AG09319 (cell line): ENCODE data around the gene OGDHL.

Experiments
- DNase-seq: peaks from one replicate; pipeline ENCODE4 v3.0.0-alpha.2; 2010; ENCODE audit warnings: low read depth; ENCODE audit errors: extremely low read depth
- CTCF ChIP-seq: IDR thresholded peaks from 2 replicates; pipeline ENCODE4 v1.5.1; 2011; ENCODE audit warnings: low read depth, mild to moderate bottlenecking, inconsistent platforms, low read length, moderate library complexity

OGDHL gene

GRCh38 chr10:49688920-49689319 lies 73.2 kb downstream of the OGDHL start:
- DNase-seq: no peak

GRCh38 chr10:49688261-49688846 lies 73.8 kb downstream of the OGDHL start:
- DNase-seq: no peak
- TF ChIP-seq CTCF: no peak

More at GRCh38 chr10:49688920-49689319, 73.2 kb downstream of the OGDHL start:
- TF ChIP-seq CTCF: no peak

- no peak for DNase-seq
- TF ChIP-seq CTCF: no peak
Observed at GRCh38 chr10:49686651-49687050, 75.5 kb downstream of the OGDHL start.
